Panc1 (cell line): Measurements from ENCODE around the gene SPHKAP. TPM values are rescaled to one million over a fixed set of nuclear protein-coding genes. Genes with fewer than 3 reads are reported as not detected.

Experiments
- ATAC-seq: fragments of 200-7000 bp; cut with Tn5 transposase; 2 replicates; pipeline ENCODE4 v1.9.1; 2020; ENCODE audit warnings: mild to moderate bottlenecking, moderate library complexity
- BruUV-seq: library from RNA; stranded (reverse); fragments of 400-500 nt; replicated peaks from 2 replicates; lab custom pipeline; 2021; lab: Mats Ljungman, UMichigan
- CTCF ChIA-PET: fragments of 300-600 bp; sonication (Branson Sonifier 250); formaldehyde crosslinking; loops from one replicate; lab custom pipeline; 2022; ENCODE audit warnings: antibody characterized with exemption; lab: Charles Lee
- POLR2A ChIA-PET: fragments of 300-600 bp; sonication (Branson Sonifier 250); formaldehyde crosslinking; loops from one replicate; lab custom pipeline; 2022; ENCODE audit warnings: antibody characterized with exemption; lab: Charles Lee
- DNase-seq: peaks from one replicate; pipeline ENCODE4 v3.0.0-alpha.2; 2010; ENCODE audit warnings: low read depth, low spot score
- H3K27ac ChIP-seq: 2 replicates; pipeline ENCODE4 v1.5.1; 2011; ENCODE audit warnings: mild to moderate bottlenecking, low read length, inconsistent platforms
- H3K27me3 ChIP-seq: fragments of 200-500 bp; sonication (Bioruptor generic); 2 replicates; pipeline ENCODE4 v1.6.0; 2014; ENCODE audit warnings: low read length, inconsistent platforms; ENCODE audit not compliant: control insufficient read depth, insufficient read depth
- H3K36me3 ChIP-seq: fragments of 200-500 bp; sonication (Bioruptor generic); 2 replicates; pipeline ENCODE4 v1.5.1; 2014; ENCODE audit warnings: inconsistent platforms, mild to moderate bottlenecking, low read length, moderate library complexity; ENCODE audit not compliant: control insufficient read depth, insufficient read depth
- H3K4me1 ChIP-seq: 2 replicates; pipeline ENCODE4 v1.5.1; 2011; ENCODE audit warnings: inconsistent platforms, mild to moderate bottlenecking, low read length, moderate library complexity; ENCODE audit not compliant: control insufficient read depth, insufficient read depth
- H3K4me3 ChIP-seq, 2 experiments: 2 replicates each; pipeline ENCODE4 v1.5.1; 2011 to 2012; ENCODE audit warnings: low read depth in 2 of 2, low read length in 2 of 2, mild to moderate bottlenecking in 2 of 2, inconsistent platforms in 1 of 2, moderate library complexity in 1 of 2
- H3K9me3 ChIP-seq: fragments of 200-500 bp; sonication (Bioruptor generic); 2 replicates; pipeline ENCODE4 v1.5.1; 2014; ENCODE audit warnings: low read depth, mild to moderate bottlenecking, inconsistent platforms, low read length, moderate library complexity; ENCODE audit not compliant: control insufficient read depth, insufficient read depth
- POLR2AphosphoS5 ChIP-seq: IDR thresholded peaks from 2 replicates; pipeline ENCODE4 v1.6.1; 2012; ENCODE audit warnings: mild to moderate bottlenecking, low read depth, low read length, moderate library complexity
- SIN3A ChIP-seq: IDR thresholded peaks from 2 replicates; pipeline ENCODE4 v1.6.1; 2012; ENCODE audit warnings: low read depth, mild to moderate bottlenecking, low read length, moderate library complexity, borderline replicate concordance; ENCODE audit not compliant: insufficient read depth
- TCF7L2 ChIP-seq: IDR thresholded peaks from 2 replicates; pipeline ENCODE4 v1.6.1; 2011; ENCODE audit warnings: mild to moderate bottlenecking, low read depth, low read length, inconsistent platforms
- in situ Hi-C: cut with HindIII; loops from 2 replicates; pipeline ENCODE4 v1.10.0; 2016; ENCODE audit warnings: low sequenced_read_pairs, low pct_unique_long_range_greater_than_20kb
- intact Hi-C: fragments of 100-400 bp; cut with micrococcal nuclease; formaldehyde crosslinking; loops from one replicate; pipeline ENCODE4 v1.10.0; 2022; ENCODE audit not compliant: unreplicated experiment
- total RNA-seq: library from RNA; stranded (reverse); gene quantifications from one replicate; pipeline ENCODE4 v1.2.1, GENCODE V29; 2021; ENCODE audit not compliant: unreplicated experiment
- TF ChIP-seq, protein P1 (sequence below): fragments of 450-650 bp; IDR thresholded peaks from 2 replicates; pipeline ENCODE4 v1.5.1; 2017; ENCODE audit warnings: mild to moderate bottlenecking
- TF ChIP-seq, protein P2 (sequence below), 2 experiments: IDR thresholded peaks; 2 replicates each; pipeline ENCODE4 v1.6.1; 2011 to 2012; ENCODE audit warnings: low read depth in 2 of 2, control low read depth in 1 of 2, low read length in 1 of 2, mild to moderate bottlenecking in 1 of 2, moderate library complexity in 1 of 2; ENCODE audit not compliant: insufficient read depth in 1 of 2

SPHKAP gene
- total RNA-seq, 1 experiment from 2014 or later, result not detected

DNA sequence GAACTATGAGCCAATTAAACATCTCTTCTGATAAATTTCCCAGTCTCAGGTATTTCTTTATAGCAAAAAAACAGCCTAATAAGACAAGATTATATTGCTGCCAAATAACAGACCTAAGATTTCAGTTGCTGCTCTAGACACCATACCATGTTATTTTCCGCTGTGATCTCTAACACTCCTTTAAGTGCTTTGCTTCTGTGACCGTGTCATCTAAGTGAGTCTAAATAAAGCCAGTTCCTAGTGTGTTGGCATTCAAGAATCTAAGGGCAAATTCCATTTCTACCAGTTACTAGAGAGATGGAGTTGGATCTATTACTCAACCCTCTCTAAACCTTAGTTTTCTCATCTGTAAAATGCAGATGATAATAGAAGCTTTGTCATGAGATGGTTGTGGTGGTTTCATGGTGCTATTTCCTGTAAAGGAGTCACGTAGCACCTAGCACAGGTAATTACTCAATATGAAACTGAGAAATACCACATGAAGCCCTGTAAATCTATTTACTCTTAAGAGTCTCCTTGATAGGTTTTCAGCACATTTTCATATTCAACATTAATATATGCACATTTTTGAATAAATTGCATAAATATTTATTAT is 40.5 kb downstream of the SPHKAP start:
- Histone ChIP-seq H3K4me1 (no peaks in the 10 kb centered on the region), H3K4me3 (no peak overlapping the region), H3K9me3 (no peaks in the 10 kb centered on the region), H3K27ac (no peak overlapping the region), H3K27me3 (no peaks in the 10 kb centered on the region), H3K36me3 (no peaks in the 10 kb centered on the region)
- no peak for ATAC-seq
- ChIA-PET POLR2A (no interaction called here), CTCF (no interaction called here)
- no peak for DNase-seq
- in situ Hi-C loops (no loop called here), intact Hi-C loops (no loop called here)
- no TSS peak for BruUV-seq
- TF ChIP-seq SIN3A (no peak), POLR2AphosphoS5 (no peak), TCF7L2 (no peak)
- TF ChIP-seq, protein P1, sequence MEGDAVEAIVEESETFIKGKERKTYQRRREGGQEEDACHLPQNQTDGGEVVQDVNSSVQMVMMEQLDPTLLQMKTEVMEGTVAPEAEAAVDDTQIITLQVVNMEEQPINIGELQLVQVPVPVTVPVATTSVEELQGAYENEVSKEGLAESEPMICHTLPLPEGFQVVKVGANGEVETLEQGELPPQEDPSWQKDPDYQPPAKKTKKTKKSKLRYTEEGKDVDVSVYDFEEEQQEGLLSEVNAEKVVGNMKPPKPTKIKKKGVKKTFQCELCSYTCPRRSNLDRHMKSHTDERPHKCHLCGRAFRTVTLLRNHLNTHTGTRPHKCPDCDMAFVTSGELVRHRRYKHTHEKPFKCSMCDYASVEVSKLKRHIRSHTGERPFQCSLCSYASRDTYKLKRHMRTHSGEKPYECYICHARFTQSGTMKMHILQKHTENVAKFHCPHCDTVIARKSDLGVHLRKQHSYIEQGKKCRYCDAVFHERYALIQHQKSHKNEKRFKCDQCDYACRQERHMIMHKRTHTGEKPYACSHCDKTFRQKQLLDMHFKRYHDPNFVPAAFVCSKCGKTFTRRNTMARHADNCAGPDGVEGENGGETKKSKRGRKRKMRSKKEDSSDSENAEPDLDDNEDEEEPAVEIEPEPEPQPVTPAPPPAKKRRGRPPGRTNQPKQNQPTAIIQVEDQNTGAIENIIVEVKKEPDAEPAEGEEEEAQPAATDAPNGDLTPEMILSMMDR, result no peak
- TF ChIP-seq, protein P2, sequence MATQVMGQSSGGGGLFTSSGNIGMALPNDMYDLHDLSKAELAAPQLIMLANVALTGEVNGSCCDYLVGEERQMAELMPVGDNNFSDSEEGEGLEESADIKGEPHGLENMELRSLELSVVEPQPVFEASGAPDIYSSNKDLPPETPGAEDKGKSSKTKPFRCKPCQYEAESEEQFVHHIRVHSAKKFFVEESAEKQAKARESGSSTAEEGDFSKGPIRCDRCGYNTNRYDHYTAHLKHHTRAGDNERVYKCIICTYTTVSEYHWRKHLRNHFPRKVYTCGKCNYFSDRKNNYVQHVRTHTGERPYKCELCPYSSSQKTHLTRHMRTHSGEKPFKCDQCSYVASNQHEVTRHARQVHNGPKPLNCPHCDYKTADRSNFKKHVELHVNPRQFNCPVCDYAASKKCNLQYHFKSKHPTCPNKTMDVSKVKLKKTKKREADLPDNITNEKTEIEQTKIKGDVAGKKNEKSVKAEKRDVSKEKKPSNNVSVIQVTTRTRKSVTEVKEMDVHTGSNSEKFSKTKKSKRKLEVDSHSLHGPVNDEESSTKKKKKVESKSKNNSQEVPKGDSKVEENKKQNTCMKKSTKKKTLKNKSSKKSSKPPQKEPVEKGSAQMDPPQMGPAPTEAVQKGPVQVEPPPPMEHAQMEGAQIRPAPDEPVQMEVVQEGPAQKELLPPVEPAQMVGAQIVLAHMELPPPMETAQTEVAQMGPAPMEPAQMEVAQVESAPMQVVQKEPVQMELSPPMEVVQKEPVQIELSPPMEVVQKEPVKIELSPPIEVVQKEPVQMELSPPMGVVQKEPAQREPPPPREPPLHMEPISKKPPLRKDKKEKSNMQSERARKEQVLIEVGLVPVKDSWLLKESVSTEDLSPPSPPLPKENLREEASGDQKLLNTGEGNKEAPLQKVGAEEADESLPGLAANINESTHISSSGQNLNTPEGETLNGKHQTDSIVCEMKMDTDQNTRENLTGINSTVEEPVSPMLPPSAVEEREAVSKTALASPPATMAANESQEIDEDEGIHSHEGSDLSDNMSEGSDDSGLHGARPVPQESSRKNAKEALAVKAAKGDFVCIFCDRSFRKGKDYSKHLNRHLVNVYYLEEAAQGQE (IDR thresholded peaks at IDR 0.05; ENCODE audit: insufficient read depth in 1 of 2, low read depth in 2 of 2, low read length in 1 of 2), result no peak

DNA sequence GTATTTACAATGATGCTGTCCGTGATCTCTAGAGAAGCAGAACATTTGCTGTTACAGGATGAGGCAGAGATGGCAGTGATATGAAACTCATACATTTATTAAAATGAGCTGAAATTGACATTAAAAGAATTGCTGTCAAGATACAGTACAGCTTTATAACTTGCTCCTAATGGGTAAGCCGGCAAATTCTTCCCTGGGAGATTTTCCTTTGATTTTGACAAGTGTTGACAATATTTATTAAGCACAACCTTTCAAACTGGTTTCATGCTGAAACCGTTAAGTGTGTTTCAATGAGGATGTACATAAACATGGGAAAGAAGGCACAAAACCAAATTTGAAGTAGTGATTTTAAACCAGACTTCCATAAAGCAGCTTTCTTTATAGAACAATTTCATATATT is 45.5 kb downstream of the SPHKAP start:
- H3K9me3 ChIP-seq, result no peaks in the 10 kb centered on the region
- DNase-seq (no peak), ATAC-seq (no peak)
- H3K4me3 ChIP-seq, result no peak overlapping the region
- no peak for TF ChIP-seq POLR2AphosphoS5
- TF ChIP-seq, protein P2 (IDR thresholded peaks at IDR 0.05; ENCODE audit: insufficient read depth in 1 of 2, low read depth in 2 of 2, low read length in 1 of 2), result no peak
- TF ChIP-seq SIN3A, result no peak
- TF ChIP-seq TCF7L2, result no peak
- TF ChIP-seq, protein P1, result no peak
- BruUV-seq, result no TSS peak
- H3K4me1 ChIP-seq, result no peaks in the 10 kb centered on the region
- no peaks in the 10 kb centered on the region for H3K36me3 ChIP-seq
- ChIA-PET POLR2A (no interaction called here), CTCF (no interaction called here)
- intact Hi-C loops (no loop called here), in situ Hi-C loops (no loop called here)
- H3K27ac ChIP-seq, result no peak overlapping the region
- no peaks in the 10 kb centered on the region for H3K27me3 ChIP-seq
